ENCODE results near the gene TMEM150C. TPM values are rescaled to one million over a fixed set of nuclear protein-coding genes. Genes with fewer than 3 reads are reported as not detected.
A peak's percentile ranks its signal among the peaks of the same experiment; 100 is the strongest.

TMEM150C gene
- total RNA-seq, 1 donor from 2014 or later = 0.95 TPM

- Mint-ChIP-seq H3K27me3 (ENCODE audit: low read depth, unreplicated experiment) (peaks cover 7% of the 10 kb centered on the region), H3K4me3 (ENCODE audit: unreplicated experiment) (no peak overlapping the region), H3K9me3 (ENCODE audit: unreplicated experiment) (peaks cover 2% of the 10 kb centered on the region), H3K4me1 (ENCODE audit: low read depth, unreplicated experiment) (peaks cover 14% of the 10 kb centered on the region), H3K36me3 (ENCODE audit: low read depth, unreplicated experiment) (peaks cover 1% of the 10 kb centered on the region), H3K27ac (ENCODE audit: unreplicated experiment) (no peak overlapping the region)
- TF ChIP-seq EZH2 (IDR thresholded peaks at IDR 0.05; ENCODE audit: insufficient read depth, low read length) (no peak), CTCF (IDR thresholded peaks at IDR 0.05; ENCODE audit: insufficient read depth, low read depth, low read length) (no peak)
- Histone ChIP-seq H3K36me3 (ENCODE audit: insufficient read depth, low read length) (no peaks in the 10 kb centered on the region), H3K4me3 (ENCODE audit: insufficient read depth, low read depth, low read length) (no peak overlapping the region), H3K27me3 (ENCODE audit: insufficient read depth, low read length) (peaks cover 3% of the 10 kb centered on the region), H3K4me1 (ENCODE audit: insufficient read depth, low read length) (peaks cover 31% of the 10 kb centered on the region), H3K79me2 (ENCODE audit: insufficient read depth, low read length) (no peaks in the 10 kb centered on the region), H3K4me2 (ENCODE audit: low read length) (no peak overlapping the region), H3K27ac (ENCODE audit: low read depth, low read length) (no peak overlapping the region), H4K20me1 (ENCODE audit: insufficient read depth, low read length) (no peaks in the 10 kb centered on the region), H3K9ac (ENCODE audit: low read length) (no peak overlapping the region), H2AFZ (ENCODE audit: low read depth, low read length) (no peak overlapping the region), H3K9me3 (ENCODE audit: insufficient read depth, low read depth, low read length) (no peaks in the 10 kb centered on the region)
- FAIRE-seq = no peak
- no peak for DNase-seq (ENCODE audit: low read depth)
Observed at GRCh38 chr4:82519776-82520175, 42.0 kb downstream of the TMEM150C start.

GRCh38 chr4:82519072-82519471 lies 42.7 kb downstream of the TMEM150C start:
- FAIRE-seq = no peak

More at GRCh38 chr4:82519072-82519471, 42.7 kb downstream of the TMEM150C start:
- Histone ChIP-seq H3K9me3 (ENCODE audit: insufficient read depth, low read depth, low read length) (no peaks in the 10 kb centered on the region), H2AFZ (ENCODE audit: low read depth, low read length) (no peak overlapping the region), H3K27me3 (ENCODE audit: insufficient read depth, low read length) (no peaks in the 10 kb centered on the region), H3K36me3 (ENCODE audit: insufficient read depth, low read length) (no peaks in the 10 kb centered on the region), H3K9ac (ENCODE audit: low read length) (no peak overlapping the region), H3K4me2 (ENCODE audit: low read length) (peak overlapping the region; percentile 56), H3K27ac (ENCODE audit: low read depth, low read length) (no peak overlapping the region), H3K4me3 (ENCODE audit: insufficient read depth, low read depth, low read length) (no peak overlapping the region), H3K79me2 (ENCODE audit: insufficient read depth, low read length) (no peaks in the 10 kb centered on the region), H4K20me1 (ENCODE audit: insufficient read depth, low read length) (no peaks in the 10 kb centered on the region), H3K4me1 (ENCODE audit: insufficient read depth, low read length) (peaks cover 31% of the 10 kb centered on the region)
- DNase-seq (ENCODE audit: low read depth) = peak; percentile 76
- H3K9me3 Mint-ChIP-seq (ENCODE audit: unreplicated experiment) = peaks cover 2% of the 10 kb centered on the region
- peaks cover 1% of the 10 kb centered on the region for H3K36me3 Mint-ChIP-seq (ENCODE audit: low read depth, unreplicated experiment)
- H3K27me3 Mint-ChIP-seq (ENCODE audit: low read depth, unreplicated experiment) = peaks cover 7% of the 10 kb centered on the region
- H3K4me3 Mint-ChIP-seq (ENCODE audit: unreplicated experiment) = no peak overlapping the region
- peaks cover 14% of the 10 kb centered on the region for H3K4me1 Mint-ChIP-seq (ENCODE audit: low read depth, unreplicated experiment)
- no peak overlapping the region for H3K27ac Mint-ChIP-seq (ENCODE audit: unreplicated experiment)
- no peak for TF ChIP-seq CTCF (IDR thresholded peaks at IDR 0.05; ENCODE audit: insufficient read depth, low read depth, low read length)
- no peak for TF ChIP-seq EZH2 (IDR thresholded peaks at IDR 0.05; ENCODE audit: insufficient read depth, low read length)
